Skeletal muscle tissue (tissue), 3 donors: ENCODE measurements around the gene KRABD2.

Source experiments
- H3K27ac ChIP-seq: one replicate; pipeline ENCODE4 v1.7.0; 2013; ENCODE audit warnings: mild to moderate bottlenecking, low read depth, low read length, inconsistent platforms
- H3K27me3 ChIP-seq, 3 donors: one replicate each; pipeline ENCODE4 v1.7.0; 2013; ENCODE audit warnings: low read length in 3 of 3; ENCODE audit not compliant: control insufficient read depth in 3 of 3, insufficient read depth in 3 of 3
- H3K36me3 ChIP-seq, 3 donors: one replicate each; pipeline ENCODE4 v1.7.0; 2013; ENCODE audit warnings: low read length in 3 of 3; ENCODE audit not compliant: control insufficient read depth in 3 of 3, insufficient read depth in 3 of 3
- H3K4me1 ChIP-seq, 3 donors: one replicate each; pipeline ENCODE4 v1.7.0; 2013; ENCODE audit warnings: low read length in 3 of 3, mild to moderate bottlenecking in 3 of 3; ENCODE audit not compliant: control insufficient read depth in 3 of 3, insufficient read depth in 3 of 3
- H3K4me3 ChIP-seq, 3 donors: one replicate each; pipeline ENCODE4 v1.7.0; 2013; ENCODE audit warnings: low read length in 3 of 3
- H3K9ac ChIP-seq, 3 donors: one replicate each; pipeline ENCODE4 v1.7.0; 2013; ENCODE audit warnings: low read length in 3 of 3, mild to moderate bottlenecking in 3 of 3, moderate library complexity in 2 of 3, low read depth in 1 of 3
- H3K9me3 ChIP-seq, 3 donors: one replicate each; pipeline ENCODE4 v1.7.0; 2013; ENCODE audit warnings: low read length in 3 of 3; ENCODE audit not compliant: control insufficient read depth in 3 of 3
- donor health status: Osteomylitis.

The KRABD2 gene

DNA sequence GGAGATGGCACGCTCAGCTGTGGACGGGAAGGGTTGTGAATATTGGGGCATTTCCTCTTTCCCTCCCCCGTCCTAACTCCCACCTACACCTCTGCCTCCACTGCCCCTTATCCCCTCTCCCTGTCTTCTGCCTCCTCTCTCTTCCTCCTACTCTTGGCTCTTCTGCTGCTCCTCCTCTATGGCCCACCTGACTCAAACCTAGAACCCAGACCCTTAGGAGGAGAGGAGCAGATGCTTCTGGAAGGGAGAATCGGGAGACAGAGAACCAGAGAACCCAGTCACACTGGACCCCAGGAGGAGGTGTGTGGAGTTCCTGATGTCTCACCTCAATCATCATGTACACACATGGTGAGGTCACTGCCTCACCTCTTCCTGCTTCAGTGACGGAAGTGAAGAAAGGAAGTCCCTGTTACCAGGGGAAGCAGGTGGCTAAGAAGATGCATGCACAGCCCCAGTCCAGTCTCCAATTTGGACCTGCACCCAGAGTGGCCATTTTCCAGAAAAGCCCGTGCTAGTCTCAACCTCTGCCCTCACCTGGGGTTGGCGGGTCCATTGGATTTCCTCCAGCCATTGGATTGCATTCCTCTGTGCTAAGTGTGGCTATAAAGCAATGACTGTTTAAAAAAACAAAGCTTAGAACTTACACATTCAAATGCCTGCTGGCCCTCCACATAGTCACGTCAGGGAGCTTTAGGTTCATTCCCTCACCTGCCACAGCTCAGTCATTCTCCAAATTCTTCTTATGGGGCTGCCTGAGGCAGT, 17.1 kb upstream of the KRABD2 start:
- Histone ChIP-seq H3K36me3 (no peaks in the 10 kb centered on the region), H3K27me3 (peaks cover 41 to 60% (median 60%) of the 10 kb centered on the region in 3 donors), H3K27ac (no peak overlapping the region), H3K4me3 (no peak overlapping the region), H3K9me3 (no peaks in the 10 kb centered on the region), H3K4me1 (no peaks in the 10 kb centered on the region), H3K9ac (no peak overlapping the region)

DNA sequence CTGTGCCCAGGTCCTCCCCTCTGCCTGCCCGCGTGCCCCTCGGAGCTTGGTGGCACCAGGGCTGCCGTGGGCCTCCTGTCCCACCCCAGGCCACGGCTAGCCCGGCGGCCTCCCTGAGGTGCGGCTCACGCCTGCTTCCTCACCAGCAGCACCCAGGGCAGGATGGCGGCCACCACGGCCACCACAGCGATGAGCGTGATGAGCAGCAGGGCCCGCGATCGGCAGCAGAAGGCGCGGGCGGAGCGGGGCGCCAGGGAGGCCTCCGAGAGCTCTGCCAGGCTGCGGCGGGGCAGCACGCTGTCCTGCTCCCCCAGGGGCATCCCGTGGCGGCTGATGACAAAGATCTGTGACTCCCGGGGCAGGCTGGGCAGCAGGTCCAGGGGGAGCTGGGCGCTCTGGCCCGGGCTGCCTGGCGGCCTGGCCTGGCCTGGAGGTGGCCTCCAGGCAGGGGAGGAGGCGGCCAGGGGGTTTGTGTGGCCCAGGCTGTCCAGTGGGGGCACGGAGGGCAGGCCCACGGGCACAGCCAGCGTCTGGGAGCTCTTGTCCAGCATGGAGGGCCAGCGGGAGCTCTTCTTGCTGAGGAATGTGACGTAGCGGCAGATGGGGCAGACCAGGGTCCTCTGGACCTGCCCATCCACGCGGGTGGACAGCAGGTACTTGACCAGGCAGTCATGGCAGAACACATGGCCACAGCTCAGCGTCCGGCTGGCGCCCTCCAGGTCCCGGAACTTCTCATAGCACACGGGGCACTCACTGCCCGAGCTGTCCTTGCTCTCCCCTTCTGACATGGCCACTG, 16.4 kb upstream of the KRABD2 start:
- Histone ChIP-seq H3K27me3 (peaks cover 37 to 55% (median 54%) of the 10 kb centered on the region in 3 donors), H3K27ac (no peak overlapping the region), H3K9ac (no peak overlapping the region), H3K9me3 (no peaks in the 10 kb centered on the region), H3K4me3 (no peak overlapping the region), H3K36me3 (no peaks in the 10 kb centered on the region), H3K4me1 (no peaks in the 10 kb centered on the region)

DNA sequence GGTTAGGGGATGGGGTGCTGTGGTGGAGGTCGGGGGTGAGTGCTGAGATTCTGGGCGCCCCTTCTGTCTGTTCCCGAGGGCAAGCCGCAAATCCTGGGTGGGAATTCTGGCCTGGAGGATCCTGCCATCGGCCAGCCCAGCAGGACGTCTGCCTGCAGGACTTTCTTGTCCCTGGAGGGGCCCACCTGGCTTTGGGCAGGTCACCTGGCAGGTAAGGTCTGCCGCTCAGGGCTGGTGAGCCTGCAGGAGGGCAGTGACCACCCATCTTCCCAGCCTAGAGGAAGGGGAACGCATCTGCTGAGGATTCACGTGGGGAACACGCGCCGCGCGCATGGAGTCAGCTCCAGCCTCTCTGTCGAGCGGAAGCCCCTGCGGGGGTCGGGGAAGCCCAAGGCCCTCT, 15.8 kb upstream of the KRABD2 start:
- H3K9me3 ChIP-seq: no peaks in the 10 kb centered on the region
- H3K27ac ChIP-seq: no peak overlapping the region
- H3K36me3 ChIP-seq: no peaks in the 10 kb centered on the region
- H3K4me3 ChIP-seq: no peak overlapping the region
- peaks cover 31 to 49% (median 48%) of the 10 kb centered on the region in 3 donors for H3K27me3 ChIP-seq
- no peaks in the 10 kb centered on the region for H3K4me1 ChIP-seq
- H3K9ac ChIP-seq: no peak overlapping the region

DNA sequence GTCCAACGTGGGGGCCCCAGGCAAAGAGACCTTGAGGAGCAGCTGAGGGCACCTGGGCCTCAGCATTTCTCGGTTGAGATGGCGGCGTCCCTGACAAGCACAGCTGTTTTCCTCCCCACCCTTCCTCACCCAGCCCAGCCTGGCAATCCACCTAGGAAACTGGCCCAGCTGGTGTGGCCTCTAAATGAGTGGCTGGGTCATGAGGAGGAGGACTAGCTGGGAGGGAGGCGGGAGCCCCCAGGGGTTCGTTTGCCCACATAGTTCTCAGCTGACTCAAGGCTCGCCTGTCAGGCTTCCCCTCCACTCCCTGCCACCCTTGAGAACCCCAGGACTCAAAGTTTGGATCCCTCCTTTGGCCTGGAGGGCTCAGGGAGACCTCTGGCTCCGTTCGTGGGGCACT, 15.2 kb upstream of the KRABD2 start:
- H3K27me3 ChIP-seq: peaks cover 29 to 45% (median 45%) of the 10 kb centered on the region in 3 donors
- H3K27ac ChIP-seq: no peak overlapping the region
- no peaks in the 10 kb centered on the region for H3K9me3 ChIP-seq
- H3K9ac ChIP-seq: peak overlapping the region in 1 of 3 donors; percentile 8
- no peak overlapping the region for H3K4me3 ChIP-seq
- no peaks in the 10 kb centered on the region for H3K36me3 ChIP-seq
- no peaks in the 10 kb centered on the region for H3K4me1 ChIP-seq

DNA sequence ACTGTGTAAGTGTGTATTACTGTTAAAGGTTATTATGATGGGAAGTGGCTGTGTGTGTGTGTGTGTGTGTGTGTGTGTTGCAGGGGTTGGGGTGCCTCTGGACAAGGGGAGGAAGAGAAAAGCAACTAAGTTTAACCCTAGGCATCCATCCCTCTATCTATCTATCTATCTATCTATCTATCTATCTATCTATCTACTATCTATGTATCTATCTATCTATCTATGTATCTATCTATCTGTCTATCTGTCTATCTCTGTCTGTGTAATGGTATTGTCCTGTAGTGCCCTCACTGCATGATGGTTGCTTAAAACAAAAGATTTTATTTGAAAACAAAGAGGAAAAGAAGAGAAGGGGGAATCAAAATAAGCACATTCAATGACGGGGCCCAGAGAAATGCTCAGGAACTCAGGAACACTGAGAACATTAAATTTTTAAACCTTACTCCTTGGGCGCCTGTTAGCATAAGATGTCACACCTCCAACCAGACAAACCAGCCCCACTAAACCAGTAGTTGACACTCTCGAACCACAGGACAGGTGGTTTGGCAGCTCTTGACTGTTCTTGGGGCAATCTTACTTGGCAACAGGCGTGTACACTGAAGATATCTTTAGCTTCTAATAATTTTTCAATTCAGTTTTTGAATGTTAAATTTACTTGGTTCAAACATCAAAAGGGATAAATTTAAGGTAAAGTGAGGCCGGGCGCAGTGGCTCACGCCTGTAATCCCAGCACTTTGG, 11.6 kb upstream of the KRABD2 start:
- Histone ChIP-seq H3K9me3 (no peaks in the 10 kb centered on the region), H3K4me3 (no peak overlapping the region)

DNA sequence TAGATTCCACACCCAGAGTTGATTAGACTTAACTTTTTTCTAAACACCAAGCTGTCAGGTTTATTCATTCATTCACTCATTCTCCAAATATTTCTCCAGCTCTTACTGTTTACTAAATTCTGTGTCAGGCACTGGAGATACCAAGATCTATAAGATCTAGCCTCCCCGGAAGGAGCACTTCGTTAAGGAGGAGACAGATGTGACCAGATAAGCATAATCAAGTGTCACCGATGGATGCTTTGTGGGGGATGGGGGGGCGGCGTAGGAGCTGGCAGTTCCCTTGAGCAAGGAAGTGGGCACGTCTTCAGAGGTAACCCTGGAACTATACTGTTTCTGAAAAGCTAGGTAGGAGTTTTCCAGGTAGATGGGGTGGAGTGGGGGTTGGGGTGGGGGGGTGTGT, 10.3 kb upstream of the KRABD2 start:
- H3K9ac ChIP-seq: no peak overlapping the region
- H3K4me1 ChIP-seq: peaks cover 7 to 11% (median 8%) of the 10 kb centered on the region in 3 donors
- no peak overlapping the region for H3K27ac ChIP-seq
- H3K36me3 ChIP-seq: no peaks in the 10 kb centered on the region
- H3K9me3 ChIP-seq: no peaks in the 10 kb centered on the region
- peaks cover 0 to 3% (median 3%) of the 10 kb centered on the region in 3 donors for H3K27me3 ChIP-seq
- no peak overlapping the region for H3K4me3 ChIP-seq

More for the DNA sequence above, 11.6 kb upstream of the KRABD2 start:
- Histone ChIP-seq H3K27me3 (peaks cover under 1 to 14% (median 12%) of the 10 kb centered on the region in 3 donors), H3K9ac (no peak overlapping the region), H3K27ac (no peak overlapping the region), H3K36me3 (no peaks in the 10 kb centered on the region), H3K4me1 (peaks cover 0 to 4% (median 3%) of the 10 kb centered on the region in 3 donors)

DNA sequence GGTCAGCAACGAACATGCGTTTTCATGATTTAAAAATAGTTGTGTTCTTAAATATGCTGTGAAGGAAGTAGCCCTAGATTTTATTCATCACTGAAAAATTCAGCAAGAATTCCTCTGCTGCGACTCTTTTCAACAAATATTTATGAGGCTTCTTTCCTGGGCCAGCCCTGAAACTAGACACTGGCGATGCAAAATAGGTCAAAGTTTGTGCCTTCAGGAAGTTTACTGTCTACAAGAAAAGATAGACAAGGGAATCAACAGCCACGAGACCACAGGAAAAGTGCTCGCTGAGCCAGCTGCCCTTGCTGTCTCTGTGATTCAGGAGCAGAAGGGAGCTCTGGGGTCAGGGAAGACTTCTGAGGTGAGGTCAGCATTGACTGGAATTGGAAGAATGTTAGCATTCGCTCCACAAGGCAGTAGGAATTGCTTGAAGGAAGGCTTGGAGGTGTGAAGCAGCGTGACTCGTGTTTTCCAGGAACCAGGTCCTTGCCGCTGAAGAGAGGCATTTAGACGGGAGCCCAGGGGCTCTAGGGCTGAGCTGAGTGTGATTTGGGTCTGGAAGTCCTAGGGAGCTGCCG, 8.4 kb upstream of the KRABD2 start:
- Histone ChIP-seq H3K27me3 (no peaks in the 10 kb centered on the region), H3K9me3 (no peaks in the 10 kb centered on the region), H3K4me3 (no peak overlapping the region), H3K4me1 (peaks cover 13 to 30% (median 20%) of the 10 kb centered on the region in 3 donors), H3K9ac (no peak overlapping the region), H3K27ac (no peak overlapping the region), H3K36me3 (peaks cover 11 to 17% (median 16%) of the 10 kb centered on the region in 3 donors)

DNA sequence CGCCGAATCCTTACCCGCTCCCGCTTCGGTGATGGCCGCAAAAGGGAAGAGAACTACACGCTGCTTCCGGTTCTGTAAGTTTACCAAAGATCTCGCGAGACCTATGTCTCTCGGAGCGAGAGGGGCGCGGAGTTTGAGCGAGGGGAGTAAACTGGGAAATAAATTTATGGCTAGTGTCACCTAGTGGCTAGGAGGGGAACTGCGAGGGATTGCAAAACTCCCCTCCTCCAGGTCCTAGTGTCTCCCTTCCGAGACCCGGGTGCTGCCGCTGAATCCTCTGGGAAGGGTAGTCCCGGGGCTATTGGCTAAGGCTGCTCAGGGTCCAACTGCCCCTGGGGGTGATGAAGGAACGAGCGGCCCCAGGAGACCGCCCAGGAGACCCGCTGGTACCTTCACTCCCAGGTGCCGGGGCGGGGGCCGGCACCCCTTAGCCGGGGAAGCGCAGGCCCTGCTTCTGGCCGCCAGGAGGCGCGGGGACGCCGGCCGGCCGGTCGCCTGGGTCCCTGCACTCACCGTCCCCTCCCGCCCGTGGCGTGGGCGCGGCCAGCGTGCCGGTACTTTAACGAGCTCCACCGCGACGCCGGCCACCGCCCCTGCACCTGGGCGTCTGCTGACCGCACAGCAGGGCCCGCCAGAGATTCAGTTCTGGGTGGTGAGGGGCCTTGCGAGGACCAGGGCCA, 6.8 kb upstream of the KRABD2 start, which contains the start of gene RPL26:
RPL26 (minus strand) TSS at position 51 of the 680 bp plus-strand sequence. CDS start 883 bp downstream, outside the sequence.
- peaks cover 13 to 30% (median 20%) of the 10 kb centered on the region in 3 donors for H3K4me1 ChIP-seq
- H3K36me3 ChIP-seq: peaks cover 21 to 32% (median 30%) of the 10 kb centered on the region in 3 donors
- no peaks in the 10 kb centered on the region for H3K27me3 ChIP-seq
- no peaks in the 10 kb centered on the region for H3K9me3 ChIP-seq
- H3K4me3 ChIP-seq: peak within 1 kb of the TSS; percentile 85 to 98 (median 90)
- peak within 1 kb of the TSS; percentile 66 for H3K27ac ChIP-seq
- H3K9ac ChIP-seq: peak within 1 kb of the TSS; percentile 85 to 87 (median 86)

DNA sequence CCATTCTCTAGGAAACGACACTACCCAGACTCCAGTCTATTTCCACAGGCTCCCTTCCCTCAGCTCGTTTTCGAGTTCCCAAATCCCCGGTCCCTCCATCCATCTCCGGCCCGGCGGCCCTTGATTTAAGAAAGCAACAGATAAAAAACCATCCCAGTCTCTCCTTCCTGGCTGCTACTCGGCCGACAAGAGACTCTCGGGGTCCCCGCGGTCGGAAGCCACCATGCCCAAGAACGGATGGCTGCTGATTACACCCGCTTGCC, 6.3 kb upstream of the KRABD2 start:
- peak overlapping the region; percentile 66 for H3K27ac ChIP-seq
- H3K4me3 ChIP-seq: peak overlapping the region; percentile 85 to 98 (median 90)
- H3K9ac ChIP-seq: peak overlapping the region; percentile 70 to 86 (median 85)
- H3K27me3 ChIP-seq: no peaks in the 10 kb centered on the region
- peaks cover 23 to 37% (median 32%) of the 10 kb centered on the region in 3 donors for H3K36me3 ChIP-seq
- H3K4me1 ChIP-seq: peaks cover 13 to 30% (median 20%) of the 10 kb centered on the region in 3 donors
- H3K9me3 ChIP-seq: no peaks in the 10 kb centered on the region
